Caco-2 (cell line): ENCODE data around the gene PLA2G4F. TPM values are rescaled to one million over a fixed set of nuclear protein-coding genes. Genes with fewer than 3 reads are reported as not detected.

Experiments
- BruUV-seq: library from RNA; stranded (reverse); fragments of 400-500 nt; replicated peaks from 2 replicates; lab custom pipeline; 2021; lab: Mats Ljungman, UMichigan
- CTCF ChIA-PET: fragments of 300-600 bp; sonication (Branson Sonifier 250); formaldehyde crosslinking; loops from one replicate; lab custom pipeline; 2022; ENCODE audit warnings: antibody characterized with exemption; lab: Charles Lee
- POLR2A ChIA-PET: fragments of 300-600 bp; sonication (Branson Sonifier 250); formaldehyde crosslinking; loops from one replicate; lab custom pipeline; 2022; ENCODE audit warnings: antibody characterized with exemption; lab: Charles Lee
- DNase-seq, 2 experiments: peaks; one replicate each; pipeline versions ENCODE4 v3.0.0 to v3.0.0-alpha.2; 2020 to 2022
- H3K27me3 ChIP-seq: replicated peaks from 2 replicates; pipeline ENCODE4 v1.6.0; 2011; ENCODE audit warnings: low read length; ENCODE audit not compliant: control insufficient read depth, insufficient read depth
- H3K36me3 ChIP-seq: 2 replicates; pipeline ENCODE4 v1.5.1; 2011; ENCODE audit warnings: low read length; ENCODE audit not compliant: control insufficient read depth, insufficient read depth
- H3K4me1 ChIP-seq: fragments of 250-450 bp; sonication (Bioruptor Pico); 2 replicates; pipeline ENCODE4 v1.5.1; 2020; ENCODE audit warnings: mild to moderate bottlenecking
- H3K4me3 ChIP-seq: 2 replicates; pipeline ENCODE4 v1.5.1; 2011; ENCODE audit warnings: low read depth, mild to moderate bottlenecking, control low read depth, low read length
- H3K9me3 ChIP-seq: fragments of 250-450 bp; sonication (Bioruptor Pico); 2 replicates; pipeline ENCODE4 v1.5.1; 2020; ENCODE audit warnings: mild to moderate bottlenecking, moderate library complexity
- H3K27ac Mint-ChIP-seq: one replicate; pipeline ENCODE4 v1.8.0; 2022; ENCODE audit warnings: mixed read lengths; ENCODE audit not compliant: unreplicated experiment
- H3K27me3 Mint-ChIP-seq: one replicate; pipeline ENCODE4 v1.8.0; 2022; ENCODE audit warnings: mixed read lengths; ENCODE audit not compliant: insufficient read depth, unreplicated experiment
- H3K36me3 Mint-ChIP-seq: one replicate; pipeline ENCODE4 v1.8.0; 2022; ENCODE audit warnings: mild to moderate bottlenecking, mixed read lengths; ENCODE audit not compliant: insufficient read depth, unreplicated experiment
- H3K4me1 Mint-ChIP-seq: one replicate; pipeline ENCODE4 v1.8.0; 2022; ENCODE audit warnings: low read depth, mixed read lengths; ENCODE audit not compliant: unreplicated experiment
- H3K4me3 Mint-ChIP-seq: one replicate; pipeline ENCODE4 v1.8.0; 2022; ENCODE audit warnings: mild to moderate bottlenecking, moderate library complexity, mixed read lengths; ENCODE audit not compliant: unreplicated experiment
- H3K9me3 Mint-ChIP-seq: one replicate; pipeline ENCODE4 v1.8.0; 2022; ENCODE audit warnings: mixed read lengths; ENCODE audit not compliant: unreplicated experiment
- intact Hi-C: fragments of 100-400 bp; cut with micrococcal nuclease; formaldehyde crosslinking; loops from one replicate; pipeline ENCODE4 v1.10.0; 2022; ENCODE audit not compliant: unreplicated experiment
- total RNA-seq: library from RNA; stranded (reverse); gene quantifications from 2 replicates; pipeline ENCODE4 v1.2.3, GENCODE V29; 2022
- TF ChIP-seq, protein P1 (sequence below), 2 experiments: fragments of 200-600 bp in 1 of 2; IDR thresholded peaks; 1 replicate in 1 of 2; 2 replicates in 1 of 2; pipeline versions ENCODE4 v1.5.1 to v1.8.0; 2011 to 2022; ENCODE audit warnings: antibody characterized with exemption in 1 of 2, control low read depth in 1 of 2, inconsistent platforms in 1 of 2, low read depth in 1 of 2, low read length in 1 of 2, mild to moderate bottlenecking in 1 of 2, moderate library complexity in 1 of 2; ENCODE audit not compliant: insufficient read depth in 1 of 2, severe bottlenecking in 1 of 2, unreplicated experiment in 1 of 2

Gene PLA2G4F
- total RNA-seq, 1 experiment from 2014 or later, result 2.9 TPM

DNA sequence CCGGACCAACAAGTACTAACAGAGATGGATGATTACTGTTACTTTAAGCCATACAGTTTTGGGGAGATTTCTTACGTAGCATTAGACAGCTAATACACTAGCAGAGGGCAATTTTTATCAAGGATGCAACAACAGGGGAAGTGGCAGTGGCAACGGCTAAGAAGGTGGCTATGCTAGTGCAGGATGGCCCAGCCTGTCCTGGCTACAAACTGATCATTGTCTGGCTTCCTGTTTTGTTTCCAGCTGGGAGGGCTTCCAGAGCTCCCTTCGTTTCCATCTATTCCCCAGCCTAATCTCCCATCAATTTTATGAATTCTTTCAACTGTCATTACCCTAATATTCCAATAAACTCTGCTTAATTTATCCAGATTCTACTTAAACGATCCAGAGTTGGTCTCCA lies 16.0 kb upstream of the PLA2G4F start:
- Mint-ChIP-seq H3K27ac (no peak overlapping the region), H3K36me3 (peaks cover 25% of the 10 kb centered on the region), H3K4me3 (no peak overlapping the region), H3K27me3 (no peaks in the 10 kb centered on the region), H3K4me1 (no peaks in the 10 kb centered on the region), H3K9me3 (no peaks in the 10 kb centered on the region)
- ChIA-PET CTCF (no interaction called here), POLR2A (no interaction called here)
- Histone ChIP-seq H3K9me3 (no peaks in the 10 kb centered on the region), H3K36me3 (no peaks in the 10 kb centered on the region; the same call in 1 of the 2 replicates), H3K4me1 (no peaks in the 10 kb centered on the region), H3K27me3 (no peaks in the 10 kb centered on the region), H3K4me3 (no peak overlapping the region)
- intact Hi-C loops, result no loop called here
- no peak for DNase-seq
- TF ChIP-seq, protein P1, sequence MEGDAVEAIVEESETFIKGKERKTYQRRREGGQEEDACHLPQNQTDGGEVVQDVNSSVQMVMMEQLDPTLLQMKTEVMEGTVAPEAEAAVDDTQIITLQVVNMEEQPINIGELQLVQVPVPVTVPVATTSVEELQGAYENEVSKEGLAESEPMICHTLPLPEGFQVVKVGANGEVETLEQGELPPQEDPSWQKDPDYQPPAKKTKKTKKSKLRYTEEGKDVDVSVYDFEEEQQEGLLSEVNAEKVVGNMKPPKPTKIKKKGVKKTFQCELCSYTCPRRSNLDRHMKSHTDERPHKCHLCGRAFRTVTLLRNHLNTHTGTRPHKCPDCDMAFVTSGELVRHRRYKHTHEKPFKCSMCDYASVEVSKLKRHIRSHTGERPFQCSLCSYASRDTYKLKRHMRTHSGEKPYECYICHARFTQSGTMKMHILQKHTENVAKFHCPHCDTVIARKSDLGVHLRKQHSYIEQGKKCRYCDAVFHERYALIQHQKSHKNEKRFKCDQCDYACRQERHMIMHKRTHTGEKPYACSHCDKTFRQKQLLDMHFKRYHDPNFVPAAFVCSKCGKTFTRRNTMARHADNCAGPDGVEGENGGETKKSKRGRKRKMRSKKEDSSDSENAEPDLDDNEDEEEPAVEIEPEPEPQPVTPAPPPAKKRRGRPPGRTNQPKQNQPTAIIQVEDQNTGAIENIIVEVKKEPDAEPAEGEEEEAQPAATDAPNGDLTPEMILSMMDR (IDR thresholded peaks at IDR 0.05; ENCODE audit: insufficient read depth in 1 of 2, low read depth in 1 of 2, low read length in 1 of 2, severe bottlenecking in 1 of 2, unreplicated experiment in 1 of 2), result no peak
- no TSS peak for BruUV-seq

DNA sequence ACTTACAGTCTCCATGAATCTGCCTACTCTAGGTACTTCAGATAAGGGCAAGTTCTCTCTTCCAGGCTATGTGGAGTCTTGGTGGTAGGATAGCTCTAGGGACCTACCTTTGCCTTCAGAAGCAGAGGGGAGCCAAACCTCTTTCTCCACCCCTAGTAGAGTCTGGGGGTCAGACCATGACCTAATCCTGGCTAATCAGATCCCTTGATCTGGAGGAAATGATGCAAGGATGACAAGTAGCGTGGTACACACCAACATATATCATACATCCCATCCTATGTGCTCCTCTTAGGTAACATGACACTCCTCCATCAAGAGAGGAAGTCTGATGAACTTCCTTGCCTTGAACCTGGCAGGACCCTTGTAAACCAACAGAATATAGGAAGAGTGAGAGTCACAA lies 15.4 kb upstream of the PLA2G4F start:
- no peak for DNase-seq
- H3K4me3 ChIP-seq, result no peak overlapping the region
- no peaks in the 10 kb centered on the region for H3K27me3 Mint-ChIP-seq
- H3K27ac Mint-ChIP-seq, result no peak overlapping the region
- ChIA-PET POLR2A (no interaction called here), CTCF (no interaction called here)
- H3K4me1 Mint-ChIP-seq, result no peaks in the 10 kb centered on the region
- peaks cover 30% of the 10 kb centered on the region for H3K36me3 Mint-ChIP-seq
- BruUV-seq, result no TSS peak
- no peaks in the 10 kb centered on the region for H3K9me3 Mint-ChIP-seq
- intact Hi-C loops, result no loop called here
- H3K9me3 ChIP-seq, result no peaks in the 10 kb centered on the region
- no peaks in the 10 kb centered on the region; the same call in 1 of the 2 replicates for H3K36me3 ChIP-seq
- H3K4me1 ChIP-seq, result no peaks in the 10 kb centered on the region
- TF ChIP-seq, protein P1 (IDR thresholded peaks at IDR 0.05; ENCODE audit: insufficient read depth in 1 of 2, low read depth in 1 of 2, low read length in 1 of 2, severe bottlenecking in 1 of 2, unreplicated experiment in 1 of 2), result no peak
- H3K27me3 ChIP-seq, result no peaks in the 10 kb centered on the region
- no peak overlapping the region for H3K4me3 Mint-ChIP-seq

DNA sequence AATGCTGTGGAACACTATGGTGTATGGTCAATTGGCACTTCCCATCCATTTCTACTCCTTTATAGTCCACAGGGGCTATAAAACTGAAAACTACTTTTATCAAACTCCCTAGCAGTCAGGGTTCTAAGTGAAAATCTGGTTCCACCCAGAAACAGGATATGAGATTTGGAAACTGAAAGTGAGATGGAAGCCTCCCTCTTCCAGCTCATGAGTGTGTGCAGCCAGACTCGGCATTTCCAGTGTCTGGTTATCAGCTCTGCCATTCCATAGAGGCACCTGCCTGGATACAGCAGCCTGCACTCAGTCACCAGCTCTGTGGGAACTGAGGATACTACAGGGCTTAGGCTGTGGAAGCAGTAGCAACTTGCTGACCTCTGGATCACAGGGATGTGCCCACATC lies 14.7 kb upstream of the PLA2G4F start:
- Histone ChIP-seq H3K4me1 (no peaks in the 10 kb centered on the region), H3K36me3 (no peaks in the 10 kb centered on the region; the same call in 1 of the 2 replicates), H3K27me3 (no peaks in the 10 kb centered on the region), H3K9me3 (no peaks in the 10 kb centered on the region), H3K4me3 (no peak overlapping the region)
- intact Hi-C loops, result no loop called here
- Mint-ChIP-seq H3K9me3 (no peaks in the 10 kb centered on the region), H3K36me3 (peaks cover 33% of the 10 kb centered on the region), H3K4me3 (no peak overlapping the region), H3K27me3 (no peaks in the 10 kb centered on the region), H3K27ac (no peak overlapping the region), H3K4me1 (no peaks in the 10 kb centered on the region)
- TF ChIP-seq, protein P1 (IDR thresholded peaks at IDR 0.05; ENCODE audit: insufficient read depth in 1 of 2, low read depth in 1 of 2, low read length in 1 of 2, severe bottlenecking in 1 of 2, unreplicated experiment in 1 of 2), result no peak
- DNase-seq, result no peak
- ChIA-PET CTCF (no interaction called here), POLR2A (no interaction called here)
- no TSS peak for BruUV-seq
